Keratinocyte (primary cell): ENCODE measurements around the gene ADAMTS1. TPM values are rescaled to one million over a fixed set of nuclear protein-coding genes. Genes with fewer than 3 reads are reported as not detected.

Experiments used
- DNase-seq: peaks from one replicate; pipeline ENCODE4 v3.0.0-alpha.2; 2011; ENCODE audit warnings: low read depth, missing footprints, low spot score
- FAIRE-seq: peaks from 2 replicates; lab custom pipeline; 2011; peaks lifted over from hg19 to GRCh38; lab: Jason Lieb, UNC
- H2AFZ ChIP-seq: 2 replicates; pipeline ENCODE4 v1.6.0; 2012; ENCODE audit warnings: low read length, control low read depth, inconsistent platforms; ENCODE audit not compliant: control insufficient read depth
- H3K27ac ChIP-seq: 2 replicates; pipeline ENCODE4 v1.5.1; 2011; ENCODE audit warnings: low read length; ENCODE audit not compliant: control insufficient read depth, insufficient read depth
- H3K27me3 ChIP-seq: 3 replicates; pipeline ENCODE4 v1.6.0; 2011; ENCODE audit warnings: low read length; ENCODE audit not compliant: control insufficient read depth, insufficient read depth; ENCODE audit errors: extremely low read depth
- H3K36me3 ChIP-seq, 2 experiments: 2 replicates in 1 of 2; 3 replicates in 1 of 2; pipeline ENCODE4 v1.5.1; 2011; ENCODE audit warnings: low read length in 2 of 2, mild to moderate bottlenecking in 1 of 2; ENCODE audit not compliant: control insufficient read depth in 2 of 2, insufficient read depth in 2 of 2; ENCODE audit errors: extremely low read depth in 1 of 2
- H3K4me1 ChIP-seq: 3 replicates; pipeline ENCODE4 v1.5.1; 2011; ENCODE audit warnings: low read length; ENCODE audit not compliant: control insufficient read depth, insufficient read depth; ENCODE audit errors: extremely low read depth
- H3K4me2 ChIP-seq: 3 replicates; pipeline ENCODE4 v1.6.0; 2011; ENCODE audit warnings: low read depth, low read length; ENCODE audit not compliant: control insufficient read depth, insufficient read depth; ENCODE audit errors: extremely low read depth
- H3K4me3 ChIP-seq, 3 experiments: fragments of 200-600 bp in 1 of 3; sonication (generic) in 1 of 3; 2 replicates in 2 of 3; 3 replicates in 1 of 3; pipeline ENCODE4 v1.5.1; 2011 to 2016; ENCODE audit warnings: low read length in 3 of 3, mild to moderate bottlenecking in 3 of 3, control low read depth in 2 of 3, inconsistent platforms in 1 of 3, low read depth in 1 of 3, mixed read lengths in 1 of 3, mixed run types in 1 of 3, moderate library complexity in 1 of 3; ENCODE audit not compliant: control insufficient read depth in 2 of 3, insufficient read depth in 2 of 3; ENCODE audit errors: extremely low read depth in 1 of 3
- H3K79me2 ChIP-seq: 2 replicates; pipeline ENCODE4 v1.6.0; 2012; ENCODE audit warnings: low read length; ENCODE audit not compliant: control insufficient read depth, insufficient read depth
- H3K9ac ChIP-seq: 3 replicates; pipeline ENCODE4 v1.6.0; 2011; ENCODE audit warnings: low read length; ENCODE audit not compliant: control insufficient read depth, insufficient read depth; ENCODE audit errors: extremely low read depth
- H3K9me1 ChIP-seq: 3 replicates; pipeline ENCODE4 v1.6.0; 2011; ENCODE audit warnings: low read length; ENCODE audit not compliant: control insufficient read depth, insufficient read depth; ENCODE audit errors: extremely low read depth
- H3K9me3 ChIP-seq: 2 replicates; pipeline ENCODE4 v1.5.1; 2012; ENCODE audit warnings: low read depth, low read length; ENCODE audit not compliant: control insufficient read depth
- H4K20me1 ChIP-seq: 3 replicates; pipeline ENCODE4 v1.6.0; 2011; ENCODE audit warnings: low read length; ENCODE audit not compliant: control insufficient read depth, insufficient read depth; ENCODE audit errors: extremely low read depth
- EZH2 ChIP-seq: IDR thresholded peaks from one replicate; pipeline ENCODE4 v1.6.1; 2012; ENCODE audit warnings: inconsistent platforms, mild to moderate bottlenecking, low read length, moderate library complexity
- dilution Hi-C: fragments of 300-500 bp; cut with MboI; formaldehyde crosslinking; loops from one replicate; pipeline ENCODE4 v1.7.0; 2020; ENCODE audit warnings: low sequenced_read_pairs; ENCODE audit not compliant: extremely low pct_ligation_motif_present
- polyA plus RNA-seq, 5 experiments: library from polyadenylated mRNA; depleted of rRNA in 3 of 5; stranded (reverse) in 3 of 5; stranded (forward) in 1 of 5; unstranded in 1 of 5; fragments of >200 nt; gene quantifications; 1 replicate in 1 of 5; 2 replicates in 3 of 5; 3 replicates in 1 of 5; pipeline versions ENCODE4 v1.2.1 to v1.2.3, GENCODE V29; 2011 to 2012; ENCODE audit warnings: missing spikeins in 2 of 5, low read depth in 1 of 5, low replicate concordance in 1 of 5
- TF ChIP-seq, protein P1 (sequence below), 3 experiments: IDR thresholded peaks in 1 of 3; conservative IDR thresholded peaks in 1 of 3; optimal IDR thresholded peaks in 1 of 3; 2 replicates in 2 of 3; 3 replicates in 1 of 3; pipeline versions ENCODE3 to v1.5.1; 2011; ENCODE audit warnings: low read length in 3 of 3, mild to moderate bottlenecking in 3 of 3, moderate library complexity in 2 of 3, control low read depth in 1 of 3, inconsistent platforms in 1 of 3; ENCODE audit not compliant: insufficient read depth in 2 of 3; ENCODE audit errors: extremely low read depth in 1 of 3

ADAMTS1 gene
- polyA plus RNA-seq, 1 donor (not counting 4 experiments of a cell fraction or from before 2014, with no cell fraction given): 344 TPM

DNA sequence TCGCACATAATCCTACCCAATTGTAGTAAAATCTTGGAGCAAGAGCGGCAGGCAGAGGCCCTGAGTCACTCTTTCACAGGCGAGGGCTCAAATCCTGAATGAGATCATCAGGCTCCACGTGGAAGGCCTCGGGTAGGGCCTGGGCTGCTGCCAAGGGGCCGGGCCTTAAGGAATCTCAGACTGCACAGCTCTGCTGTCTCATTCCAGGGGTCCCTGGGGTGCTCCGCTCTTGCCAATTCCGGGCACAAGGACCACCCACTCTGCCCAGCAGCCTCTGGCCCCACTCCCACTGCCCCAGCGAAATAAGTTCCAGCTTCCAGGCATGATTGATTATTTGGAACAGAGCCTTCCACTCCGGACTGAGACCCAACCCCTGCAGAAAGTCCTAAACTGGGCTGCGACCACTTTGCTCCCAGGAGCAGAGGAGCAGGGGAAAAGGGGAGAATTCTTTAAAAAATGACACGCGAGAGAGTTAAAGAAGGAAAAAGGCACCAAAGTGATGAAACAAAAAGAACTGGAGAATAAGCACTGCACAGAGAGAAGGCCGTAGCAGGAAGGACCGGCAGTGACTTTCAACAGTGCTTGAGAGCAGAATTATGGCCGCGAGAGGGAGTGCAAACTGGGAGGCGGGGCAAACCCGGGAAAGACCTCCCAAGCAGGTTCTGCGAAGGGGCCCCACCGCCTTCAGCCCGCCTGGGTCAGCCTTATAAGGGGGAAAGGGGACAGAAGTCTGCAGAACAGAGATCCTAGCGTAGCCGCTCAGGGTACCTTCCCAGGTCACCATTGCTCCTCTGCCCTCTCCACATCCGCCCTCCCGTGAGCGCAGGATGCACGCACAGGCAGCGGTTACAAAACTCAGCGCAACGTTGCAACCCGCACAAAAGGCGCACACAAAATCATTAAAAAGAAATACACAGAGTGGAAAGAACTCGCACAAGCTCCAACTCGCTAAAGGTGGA lies 2.0 kb downstream of the ADAMTS1 start:
- peak overlapping the region; percentile 74 for H2AFZ ChIP-seq

DNA sequence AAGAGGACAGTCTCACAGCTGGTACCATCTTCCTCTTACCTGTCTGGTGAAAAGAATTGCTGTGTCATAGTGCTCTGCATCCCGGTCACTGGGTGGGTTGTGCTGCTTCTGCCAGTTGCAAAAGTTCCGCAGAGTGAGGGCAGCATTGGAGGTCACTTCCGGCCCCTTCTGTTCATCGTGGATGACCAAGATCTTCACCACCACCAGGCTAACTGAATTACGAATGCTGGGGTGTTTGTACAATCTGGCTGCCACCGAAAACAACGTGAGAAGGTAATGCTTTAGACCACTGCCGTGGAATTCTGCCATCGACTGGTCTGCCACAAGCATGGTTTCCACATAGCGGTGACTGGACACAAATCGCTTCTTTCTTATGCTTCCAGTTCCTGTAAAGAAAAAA lies 2.9 kb downstream of the ADAMTS1 start:
- Histone ChIP-seq H2AFZ (no peak overlapping the region), H3K27me3 (no peaks in the 10 kb centered on the region), H3K36me3 (peaks cover 10 to 42% of the 10 kb centered on the region in 2 experiments), H3K4me2 (peak overlapping the region; percentile 99), H3K4me3 (peak overlapping the region; percentile 83 to 97 (median 91)), H3K9me1 (peaks cover 4% of the 10 kb centered on the region), H3K27ac (peak overlapping the region; percentile 81), H4K20me1 (peaks cover 13% of the 10 kb centered on the region), H3K9me3 (no peaks in the 10 kb centered on the region), H3K79me2 (peaks cover 22% of the 10 kb centered on the region), H3K9ac (peak overlapping the region; percentile 91), H3K4me1 (peaks cover 37% of the 10 kb centered on the region)
- DNase-seq (no peak), FAIRE-seq (no peak)
- TF ChIP-seq EZH2: no peak
- TF ChIP-seq, protein P1, sequence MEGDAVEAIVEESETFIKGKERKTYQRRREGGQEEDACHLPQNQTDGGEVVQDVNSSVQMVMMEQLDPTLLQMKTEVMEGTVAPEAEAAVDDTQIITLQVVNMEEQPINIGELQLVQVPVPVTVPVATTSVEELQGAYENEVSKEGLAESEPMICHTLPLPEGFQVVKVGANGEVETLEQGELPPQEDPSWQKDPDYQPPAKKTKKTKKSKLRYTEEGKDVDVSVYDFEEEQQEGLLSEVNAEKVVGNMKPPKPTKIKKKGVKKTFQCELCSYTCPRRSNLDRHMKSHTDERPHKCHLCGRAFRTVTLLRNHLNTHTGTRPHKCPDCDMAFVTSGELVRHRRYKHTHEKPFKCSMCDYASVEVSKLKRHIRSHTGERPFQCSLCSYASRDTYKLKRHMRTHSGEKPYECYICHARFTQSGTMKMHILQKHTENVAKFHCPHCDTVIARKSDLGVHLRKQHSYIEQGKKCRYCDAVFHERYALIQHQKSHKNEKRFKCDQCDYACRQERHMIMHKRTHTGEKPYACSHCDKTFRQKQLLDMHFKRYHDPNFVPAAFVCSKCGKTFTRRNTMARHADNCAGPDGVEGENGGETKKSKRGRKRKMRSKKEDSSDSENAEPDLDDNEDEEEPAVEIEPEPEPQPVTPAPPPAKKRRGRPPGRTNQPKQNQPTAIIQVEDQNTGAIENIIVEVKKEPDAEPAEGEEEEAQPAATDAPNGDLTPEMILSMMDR (optimal IDR thresholded peaks at IDR 0.05 in 1 of 3, IDR thresholded peaks at IDR 0.05 in 1 of 3, conservative IDR thresholded peaks at IDR 0.05 in 1 of 3; ENCODE audit: extremely low read depth in 1 of 3, insufficient read depth in 2 of 3, low read length in 3 of 3): no peak
- dilution Hi-C loops: no loop called here

More for the DNA sequence above, 2.0 kb downstream of the ADAMTS1 start:
- Histone ChIP-seq H3K79me2 (peaks cover 22% of the 10 kb centered on the region), H3K27ac (peak overlapping the region; percentile 81), H3K9ac (peak overlapping the region; percentile 91), H3K27me3 (no peaks in the 10 kb centered on the region), H3K4me2 (peak overlapping the region; percentile 99), H3K9me3 (no peaks in the 10 kb centered on the region), H3K4me1 (peaks cover 32% of the 10 kb centered on the region), H4K20me1 (peaks cover 13% of the 10 kb centered on the region), H3K9me1 (peaks cover 4% of the 10 kb centered on the region), H3K36me3 (peaks cover 8 to 35% of the 10 kb centered on the region in 2 experiments), H3K4me3 (peak overlapping the region; percentile 83 to 97 (median 91))
- TF ChIP-seq EZH2: no peak
- TF ChIP-seq, protein P1 (optimal IDR thresholded peaks at IDR 0.05 in 1 of 3, IDR thresholded peaks at IDR 0.05 in 1 of 3, conservative IDR thresholded peaks at IDR 0.05 in 1 of 3; ENCODE audit: extremely low read depth in 1 of 3, insufficient read depth in 2 of 3, low read length in 3 of 3): peak; percentile 22 to 43 (median 31)
- FAIRE-seq: peak; percentile 88
- no peak for DNase-seq
- dilution Hi-C loops: no loop called here
